K562 (cell line): ENCODE results near the gene SEMA5A. TPM values are rescaled to one million over a fixed set of nuclear protein-coding genes. Genes with fewer than 3 reads are reported as not detected.

Experiments
- ATAC-seq: fragments of 200-7000 bp; cut with Tn5 transposase; 3 replicates; pipeline ENCODE4 v1.9.1; 2020; ENCODE audit warnings: moderate library complexity
- BruUV-seq: library from RNA; stranded (reverse); fragments of 400-500 nt; replicated peaks from 2 replicates; lab custom pipeline; 2021; lab: Mats Ljungman, UMichigan
- CTCF ChIA-PET: fragments of 300-600 bp; formaldehyde crosslinking; extraction: SDS; loops from one replicate; lab custom pipeline; 2021; ENCODE audit warnings: low intra/inter-chr PET ratio; lab: Yijun Ruan, JAX
- POLR2A ChIA-PET: fragments of 300-600, 350-650 bp; sonication (Branson Sonifier 250); formaldehyde crosslinking; extraction: SDS; loops from one replicate; lab custom pipeline; 2021; ENCODE audit warnings: antibody characterized with exemption, inconsistent platforms; lab: Yijun Ruan, JAX
- DNase-seq, 4 experiments: peaks; one replicate each; pipeline versions ENCODE4 v3.0.0 to v3.0.0-alpha.2; 2011 to 2018; ENCODE audit warnings: low spot score in 3 of 4, mixed read lengths in 3 of 4; ENCODE audit errors: extremely low read depth in 1 of 4
- FAIRE-seq: peaks from 2 replicates; lab custom pipeline; 2011; peaks lifted over from hg19 to GRCh38; lab: Jason Lieb, UNC
- H2AFZ ChIP-seq: 2 replicates; pipeline ENCODE4 v1.6.0; 2011; ENCODE audit warnings: low read depth, low read length, control low read depth, inconsistent platforms
- H3K27ac ChIP-seq: fragments of 200-600 bp; 3 replicates; pipeline ENCODE4 v1.8.0; 2011; ENCODE audit warnings: low read depth, mild to moderate bottlenecking, control low read depth, inconsistent platforms, low read length, moderate library complexity, mixed read lengths; ENCODE audit errors: extremely low read depth
- H3K27me3 ChIP-seq, 2 experiments: fragments of 300-600 bp in 1 of 2; 2 replicates in 1 of 2; 3 replicates in 1 of 2; pipeline versions ENCODE4 v1.6.0 to v1.8.0; 2011; ENCODE audit warnings: inconsistent platforms in 2 of 2, low read length in 2 of 2, mild to moderate bottlenecking in 1 of 2, mixed read lengths in 1 of 2, moderate library complexity in 1 of 2; ENCODE audit not compliant: control insufficient read depth in 2 of 2, insufficient read depth in 2 of 2
- H3K36me3 ChIP-seq: fragments of 300-600 bp; 3 replicates; pipeline ENCODE4 v1.8.0; 2011; ENCODE audit warnings: mild to moderate bottlenecking, low read length, inconsistent platforms; ENCODE audit not compliant: control insufficient read depth, insufficient read depth
- H3K4me1 ChIP-seq, 2 experiments: fragments of 200-600 bp in 1 of 2; replicated peaks in 1 of 2; 2 replicates in 1 of 2; 3 replicates in 1 of 2; pipeline versions ENCODE4 v1.5.1 to v1.8.0; 2011; ENCODE audit warnings: inconsistent platforms in 2 of 2, low read length in 2 of 2, mild to moderate bottlenecking in 1 of 2, mixed read lengths in 1 of 2, moderate library complexity in 1 of 2; ENCODE audit not compliant: control insufficient read depth in 2 of 2, insufficient read depth in 2 of 2
- H3K4me2 ChIP-seq: 2 replicates; pipeline ENCODE4 v1.6.1; 2011; ENCODE audit warnings: low read length, control low read depth, inconsistent platforms, mixed read lengths; ENCODE audit not compliant: insufficient read depth
- H3K4me3 ChIP-seq: fragments of 200-600 bp; sonication (generic), shearing (Covaris generic); 2 replicates; pipeline ENCODE4 v1.5.1; 2016; ENCODE audit warnings: control low read depth, inconsistent platforms
- H3K79me2 ChIP-seq: fragments of 200-600 bp; 3 replicates; pipeline ENCODE4 v1.8.0; 2011; ENCODE audit warnings: low read length, inconsistent platforms; ENCODE audit not compliant: control insufficient read depth, insufficient read depth
- H3K9ac ChIP-seq, 2 experiments: 2 replicates each; pipeline versions ENCODE4 v1.6.0 to v1.6.1; 2011; ENCODE audit warnings: low read depth in 2 of 2, low read length in 2 of 2, control low read depth in 1 of 2, inconsistent platforms in 1 of 2, mild to moderate bottlenecking in 1 of 2, mixed read lengths in 1 of 2; ENCODE audit not compliant: insufficient read depth in 1 of 2
- H3K9me1 ChIP-seq: one replicate; pipeline ENCODE4 v1.6.0; 2011; ENCODE audit warnings: inconsistent platforms, mild to moderate bottlenecking, low read length, moderate library complexity; ENCODE audit not compliant: control insufficient read depth, insufficient read depth
- H3K9me3 ChIP-seq: replicated peaks from 2 replicates; pipeline ENCODE4 v1.5.1; 2011; ENCODE audit warnings: low read depth, low read length, inconsistent platforms; ENCODE audit not compliant: control insufficient read depth, insufficient read depth
- H4K20me1 ChIP-seq: replicated peaks from 2 replicates; pipeline ENCODE4 v1.6.1; 2011; ENCODE audit warnings: low read length, inconsistent platforms, mixed read lengths; ENCODE audit not compliant: control insufficient read depth, insufficient read depth
- GTF2F1 ChIP-seq: IDR thresholded peaks from 2 replicates; pipeline ENCODE4 v1.6.1; 2011; ENCODE audit warnings: low read depth, low read length, improper control_type of control experiment
- KLF16 ChIP-seq: IDR thresholded peaks from 2 replicates; pipeline ENCODE4 v1.6.1; 2016; ENCODE audit warnings: antibody characterized with exemption
- PHF21A ChIP-seq: fragments of 450-650 bp; IDR thresholded peaks from 2 replicates; pipeline ENCODE4 v1.6.1; 2017; ENCODE audit warnings: low read depth, borderline replicate concordance
- POU5F1 ChIP-seq: fragments of 150-350 bp; IDR thresholded peaks from 2 replicates; pipeline ENCODE4 v1.6.1; 2014; ENCODE audit warnings: borderline replicate concordance, low read length, low read depth, mild to moderate bottlenecking; ENCODE audit not compliant: partially characterized antibody
- ZBTB1 ChIP-seq: sonication (generic); formaldehyde crosslinking; IDR thresholded peaks from 2 replicates; pipeline ENCODE4 v1.8.1; 2023; ENCODE audit warnings: missing genetic modification reagents, low read depth, mild to moderate bottlenecking, borderline replicate concordance
- WGBS: fragments of 100-300 bp; shearing (Covaris generic); methylation state at CpG from one replicate; pipeline ENCODE4 v1.1.6; 2016; ENCODE audit warnings: low coverage, mixed read lengths; ENCODE audit not compliant: insufficient coverage; ENCODE audit errors: missing lambda C conversion rate; 5-methylcytosine and 5-hydroxymethylcytosine counted together
- in situ Hi-C: fragments of 300-500 bp; cut with MboI; formaldehyde crosslinking; loops from 4 replicates; pipeline ENCODE4 v1.15.0; 2018; ENCODE audit warnings: inconsistent platforms, mixed read lengths
- intact Hi-C: fragments of 100-400 bp; cut with micrococcal nuclease; formaldehyde crosslinking; loops from 2 replicates; pipeline ENCODE4 v1.14.2; 2022
- polyA plus RNA-seq, 8 experiments: library from polyadenylated mRNA; depleted of rRNA in 4 of 8; stranded (reverse) in 5 of 8; unstranded in 3 of 8; fragments of >200 nt; fragmentation: Nextera tagmentation in 2 of 8; fragmentation: Illumina TruSeq in 1 of 8; extraction: Ambion mirVana in 2 of 8; extraction: Trizol in 1 of 8; gene quantifications; 2 replicates each; pipeline versions ENCODE4 v1.2.1 to v1.2.3, GENCODE V29; 2011 to 2014; ENCODE audit warnings: inconsistent platforms in 1 of 8, missing spikeins in 1 of 8
- total RNA-seq, 7 experiments: library from RNA; depleted of rRNA in 6 of 7; stranded (reverse); fragments of >200 nt in 6 of 7; fragmentation: Illumina TruSeq in 2 of 7; extraction: Trizol in 2 of 7; gene quantifications; 2 replicates each; pipeline versions ENCODE4 v1.2.1 to v1.2.3, GENCODE V29; 2011 to 2021; ENCODE audit warnings: low replicate concordance in 1 of 7

The SEMA5A gene
- total and polyA plus RNA-seq, 9 of the 15 experiments (the other 6 are each of a cell fraction or from before 2014, with no cell fraction given), result 0.02 TPM; not detected in 8

DNA sequence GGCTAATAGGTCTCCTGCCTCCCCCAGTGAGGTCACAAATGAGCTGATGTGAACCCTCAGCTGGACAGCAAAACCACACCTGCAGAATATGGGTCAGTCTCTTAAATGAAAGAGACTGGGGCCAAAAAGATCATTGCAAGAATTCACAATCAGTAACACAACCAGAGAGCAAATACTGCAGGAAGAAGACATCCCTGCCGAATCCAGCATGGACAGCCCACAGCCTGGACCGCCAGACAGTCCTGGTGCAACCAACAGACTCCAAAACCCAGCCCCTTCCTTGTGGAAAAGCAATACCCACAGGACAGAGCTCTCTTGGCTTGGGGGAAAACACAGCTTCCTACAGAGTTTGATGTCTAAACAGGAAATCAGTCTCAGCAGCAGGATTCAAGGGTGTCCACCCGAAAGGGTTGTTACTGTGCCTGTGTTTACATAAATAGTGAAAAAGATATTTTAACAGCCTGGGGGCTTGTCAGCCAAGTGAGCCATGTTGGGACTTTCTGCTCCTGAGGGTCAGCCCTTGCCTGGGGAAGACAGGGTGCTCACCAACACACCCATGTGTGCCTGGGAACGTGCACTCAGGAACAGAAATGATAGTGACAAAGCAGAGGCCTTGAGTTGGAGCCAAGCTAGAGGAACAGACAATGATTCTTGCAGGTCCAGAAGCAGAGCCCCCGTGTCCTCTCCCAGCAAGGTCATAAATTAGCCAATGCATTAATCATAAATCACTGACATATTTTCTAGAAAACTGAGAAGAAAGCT, 106.2 kb downstream of the SEMA5A start:
- no peaks in the 10 kb centered on the region for H3K36me3 ChIP-seq
- WGBS, result 0% methylated on average over 5 of the region's 5 CpGs
- H3K27ac ChIP-seq, result no peak overlapping the region
- CTCF ChIA-PET, result no interaction called here
- BruUV-seq, result no TSS peak
- no peak overlapping the region for H3K9ac ChIP-seq
- TF ChIP-seq PHF21A (no peak), POU5F1 (no peak)
- TF ChIP-seq, all 486 proteins: peak for 0
- in situ Hi-C loops (no loop called here), intact Hi-C loops (no loop called here)
- no peaks in the 10 kb centered on the region for H3K27me3 ChIP-seq
- no peaks in the 10 kb centered on the region for H3K79me2 ChIP-seq
- H3K4me1 ChIP-seq, result no peaks in the 10 kb centered on the region
- H3K9me1 ChIP-seq, result no peaks in the 10 kb centered on the region
- H3K4me2 ChIP-seq, result no peak overlapping the region
- ATAC-seq (no peak), FAIRE-seq (no peak), DNase-seq (no peak)
- no peak overlapping the region for H2AFZ ChIP-seq
- H3K4me3 ChIP-seq, result no peak overlapping the region
- POLR2A ChIA-PET, result interaction anchor here (2.1 kb wide), 1 partner anchor 8 kb away, joined by 5 read pairs; no protein-coding TSS in a partner anchor
- no peaks in the 10 kb centered on the region for H4K20me1 ChIP-seq
- H3K9me3 ChIP-seq, result no peaks in the 10 kb centered on the region

DNA sequence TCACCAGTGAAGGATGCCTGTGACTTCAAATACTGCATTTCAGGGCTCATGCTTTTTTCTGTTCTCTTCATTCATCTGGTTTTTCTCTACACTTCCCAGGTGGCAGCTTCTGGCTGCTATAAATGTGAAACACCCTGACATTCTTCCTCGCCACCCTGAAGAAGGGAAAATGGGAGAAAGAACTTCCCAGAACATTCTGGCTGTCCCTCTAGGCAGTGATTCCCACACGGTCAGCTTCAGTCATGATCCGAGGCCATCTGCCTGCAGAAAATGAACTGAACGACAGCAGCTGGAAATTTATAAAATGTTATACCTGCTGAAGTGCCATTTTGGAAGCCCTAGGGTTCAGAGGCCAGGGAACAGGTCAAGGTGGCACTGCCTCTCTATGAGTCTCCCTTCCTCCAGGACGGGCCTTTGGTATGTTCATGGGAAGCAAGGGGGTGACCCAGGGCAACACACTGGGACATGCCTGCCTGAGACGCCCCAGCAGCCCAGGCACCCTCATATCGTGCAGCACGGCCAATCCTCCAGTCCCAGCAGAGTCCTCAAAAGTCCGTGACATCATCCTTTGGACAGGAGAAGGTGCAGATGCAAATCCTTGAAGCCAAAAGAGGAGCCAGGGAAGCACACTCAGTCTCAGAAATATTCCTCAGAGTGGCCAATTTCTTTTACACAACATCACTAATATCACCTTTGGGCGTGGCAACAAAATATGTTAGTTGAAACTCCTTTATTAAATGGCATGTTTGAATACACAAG, 107.1 kb downstream of the SEMA5A start:
- Histone ChIP-seq H4K20me1 (no peaks in the 10 kb centered on the region), H3K36me3 (no peaks in the 10 kb centered on the region), H3K27me3 (no peaks in the 10 kb centered on the region), H2AFZ (no peak overlapping the region), H3K27ac (no peak overlapping the region), H3K9ac (no peak overlapping the region), H3K79me2 (no peaks in the 10 kb centered on the region), H3K9me3 (no peaks in the 10 kb centered on the region), H3K4me3 (no peak overlapping the region), H3K4me2 (no peak overlapping the region), H3K9me1 (no peaks in the 10 kb centered on the region), H3K4me1 (no peaks in the 10 kb centered on the region)
- intact Hi-C loops (no loop called here), in situ Hi-C loops (no loop called here)
- ATAC-seq, result no peak
- WGBS, result under 1% methylated on average over 9 of the region's 10 CpGs
- TF ChIP-seq KLF16 (no peak), ZBTB1 (CRISPR knock-in tag) (no peak), GTF2F1 (no peak)
- ChIA-PET POLR2A (no interaction called here), CTCF (no interaction called here)
- no TSS peak for BruUV-seq
- FAIRE-seq, result no peak
- no peak for DNase-seq
